Hair follicle dermal papilla cell (primary cell): ENCODE measurements around the gene SUN2. TPM values are rescaled to one million over a fixed set of nuclear protein-coding genes. Genes with fewer than 3 reads are reported as not detected.

Experiments used
- small RNA-seq: library from RNA; depleted of rRNA; stranded (forward); fragments of <200 nt; gene quantifications from one replicate; pipeline ENCODE3, GENCODE V24; 2012
- total RNA-seq: library from RNA; depleted of rRNA; stranded (reverse); fragments of >200 nt; gene quantifications from 2 replicates; pipeline ENCODE4 v1.2.3, GENCODE V29; 2012

Gene SUN2, protein sequence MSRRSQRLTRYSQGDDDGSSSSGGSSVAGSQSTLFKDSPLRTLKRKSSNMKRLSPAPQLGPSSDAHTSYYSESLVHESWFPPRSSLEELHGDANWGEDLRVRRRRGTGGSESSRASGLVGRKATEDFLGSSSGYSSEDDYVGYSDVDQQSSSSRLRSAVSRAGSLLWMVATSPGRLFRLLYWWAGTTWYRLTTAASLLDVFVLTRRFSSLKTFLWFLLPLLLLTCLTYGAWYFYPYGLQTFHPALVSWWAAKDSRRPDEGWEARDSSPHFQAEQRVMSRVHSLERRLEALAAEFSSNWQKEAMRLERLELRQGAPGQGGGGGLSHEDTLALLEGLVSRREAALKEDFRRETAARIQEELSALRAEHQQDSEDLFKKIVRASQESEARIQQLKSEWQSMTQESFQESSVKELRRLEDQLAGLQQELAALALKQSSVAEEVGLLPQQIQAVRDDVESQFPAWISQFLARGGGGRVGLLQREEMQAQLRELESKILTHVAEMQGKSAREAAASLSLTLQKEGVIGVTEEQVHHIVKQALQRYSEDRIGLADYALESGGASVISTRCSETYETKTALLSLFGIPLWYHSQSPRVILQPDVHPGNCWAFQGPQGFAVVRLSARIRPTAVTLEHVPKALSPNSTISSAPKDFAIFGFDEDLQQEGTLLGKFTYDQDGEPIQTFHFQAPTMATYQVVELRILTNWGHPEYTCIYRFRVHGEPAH
- 82.9 and 94.1 TPM in 2 replicates for total RNA-seq

DNA sequence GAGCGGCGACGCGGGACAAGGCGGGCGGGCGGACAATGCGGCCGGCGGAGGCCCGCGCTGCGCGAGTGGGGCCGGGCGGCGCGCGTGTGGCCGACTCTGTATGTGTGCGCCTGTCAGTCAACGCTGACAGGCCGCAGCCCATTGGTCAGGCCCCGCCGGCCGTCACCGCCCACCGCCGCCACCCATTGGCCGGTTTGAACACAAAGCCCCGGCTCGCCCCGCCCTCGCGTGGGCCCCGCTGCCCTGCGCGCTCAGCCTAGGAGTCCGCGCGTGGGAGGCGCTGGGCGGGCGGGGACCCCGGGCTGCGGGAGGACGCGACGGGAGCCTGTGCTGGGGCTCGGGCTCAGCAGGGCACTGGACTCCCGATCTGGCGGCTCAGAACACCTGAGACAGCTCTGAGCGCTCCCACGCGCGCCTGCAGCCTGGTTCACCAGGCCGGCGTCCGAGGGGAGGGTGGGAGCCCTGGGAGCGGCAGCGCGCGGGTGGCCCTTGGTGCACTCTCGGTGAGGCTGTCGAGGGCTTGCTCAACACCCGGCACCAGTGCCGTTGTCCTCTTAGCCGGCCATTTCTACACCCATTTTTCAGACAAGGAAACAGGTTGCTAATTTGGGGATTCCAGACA lies at the start of gene SUN2:
SUN2 (minus strand) TSS at position 88 of the 622 bp plus-strand sequence. CDS start 3,370 bp downstream, outside the sequence.

DNA sequence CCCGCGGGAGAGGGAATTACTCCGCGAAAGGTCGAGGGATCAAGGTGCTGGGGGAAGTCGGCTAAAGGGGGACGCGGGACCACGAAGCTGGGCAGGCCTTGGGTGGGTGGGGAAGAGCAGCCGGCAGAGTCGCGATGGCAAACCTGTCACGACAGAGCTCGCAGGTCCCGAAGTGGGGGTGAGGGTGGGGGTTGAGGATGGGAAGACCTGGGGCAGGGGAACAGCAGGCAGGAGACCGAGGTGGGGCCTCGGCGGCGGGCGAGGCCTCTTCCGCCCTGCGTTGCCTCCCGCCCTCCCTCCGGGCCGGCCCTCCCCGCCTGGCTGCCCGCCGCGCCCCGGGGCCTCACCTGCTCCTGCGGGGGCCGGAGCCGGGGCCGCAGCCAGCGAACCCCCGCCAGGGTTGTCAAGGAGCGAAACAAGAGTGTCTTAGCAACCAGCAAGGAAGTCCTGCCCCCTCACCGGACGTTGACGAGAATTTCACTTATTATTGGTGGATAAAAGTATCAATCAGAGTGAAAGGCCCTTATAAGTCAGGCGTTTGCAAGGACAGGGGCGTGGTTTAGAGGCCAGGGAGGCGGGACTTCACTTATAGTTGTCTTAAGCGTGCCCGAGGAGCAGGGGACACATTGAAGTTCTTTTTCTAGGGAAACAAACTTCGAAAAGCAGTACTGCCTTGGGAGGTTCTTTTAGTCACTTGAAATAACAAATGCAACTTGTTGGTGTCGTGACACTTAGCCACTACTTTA lies 38.1 kb upstream of the SUN2 start, which contains the start of gene DNAL4:
DNAL4 (minus strand) TSS at position 423 of the 746 bp plus-strand sequence. CDS start 11,412 bp downstream, outside the sequence.

DNA sequence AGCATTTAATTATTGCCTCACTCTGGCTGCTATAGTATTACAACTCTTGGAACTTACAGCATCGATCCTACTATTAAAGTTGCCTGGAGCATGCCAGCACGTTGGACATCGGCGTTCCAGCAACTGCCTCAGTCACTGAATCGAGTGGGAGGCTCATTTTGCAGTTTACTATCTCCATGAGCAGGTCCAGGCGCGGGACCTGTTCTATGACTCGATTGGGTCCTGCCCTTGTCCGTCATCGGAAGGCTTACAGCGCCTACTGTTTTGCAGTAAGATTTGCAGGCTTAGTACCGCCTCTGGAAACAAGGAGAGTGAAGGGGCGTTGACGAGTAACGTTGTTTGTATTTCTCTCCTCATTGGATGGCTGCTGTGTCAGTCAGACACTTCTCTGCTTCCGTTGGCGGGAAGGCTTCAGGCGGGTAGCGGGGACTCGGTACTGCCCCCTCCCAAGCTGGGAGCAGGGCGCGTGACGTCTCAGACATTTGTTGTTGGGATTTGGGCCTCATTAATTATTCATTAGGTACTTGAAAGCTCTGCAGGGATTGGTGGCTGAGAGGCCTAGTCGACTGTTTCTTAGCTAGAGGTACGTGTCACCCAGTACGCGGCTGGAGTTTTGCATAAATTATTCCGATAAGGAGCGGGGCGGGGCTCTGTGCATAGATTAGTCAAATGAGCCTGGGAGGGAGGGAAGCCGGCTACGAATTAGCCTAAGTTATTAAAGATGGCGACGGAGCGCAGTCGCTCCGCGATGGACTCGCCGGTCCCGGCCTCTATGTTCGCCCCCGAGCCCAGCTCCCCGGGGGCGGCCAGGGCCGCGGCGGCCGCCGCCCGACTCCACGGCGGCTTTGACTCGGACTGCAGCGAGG lies 50.3 kb downstream of the SUN2 start, which contains the start of gene GTPBP1:
GTPBP1 (plus strand) TSS at position 710 of the 866 bp plus-strand sequence; CDS start at position 722, 12 bp downstream.

DNA sequence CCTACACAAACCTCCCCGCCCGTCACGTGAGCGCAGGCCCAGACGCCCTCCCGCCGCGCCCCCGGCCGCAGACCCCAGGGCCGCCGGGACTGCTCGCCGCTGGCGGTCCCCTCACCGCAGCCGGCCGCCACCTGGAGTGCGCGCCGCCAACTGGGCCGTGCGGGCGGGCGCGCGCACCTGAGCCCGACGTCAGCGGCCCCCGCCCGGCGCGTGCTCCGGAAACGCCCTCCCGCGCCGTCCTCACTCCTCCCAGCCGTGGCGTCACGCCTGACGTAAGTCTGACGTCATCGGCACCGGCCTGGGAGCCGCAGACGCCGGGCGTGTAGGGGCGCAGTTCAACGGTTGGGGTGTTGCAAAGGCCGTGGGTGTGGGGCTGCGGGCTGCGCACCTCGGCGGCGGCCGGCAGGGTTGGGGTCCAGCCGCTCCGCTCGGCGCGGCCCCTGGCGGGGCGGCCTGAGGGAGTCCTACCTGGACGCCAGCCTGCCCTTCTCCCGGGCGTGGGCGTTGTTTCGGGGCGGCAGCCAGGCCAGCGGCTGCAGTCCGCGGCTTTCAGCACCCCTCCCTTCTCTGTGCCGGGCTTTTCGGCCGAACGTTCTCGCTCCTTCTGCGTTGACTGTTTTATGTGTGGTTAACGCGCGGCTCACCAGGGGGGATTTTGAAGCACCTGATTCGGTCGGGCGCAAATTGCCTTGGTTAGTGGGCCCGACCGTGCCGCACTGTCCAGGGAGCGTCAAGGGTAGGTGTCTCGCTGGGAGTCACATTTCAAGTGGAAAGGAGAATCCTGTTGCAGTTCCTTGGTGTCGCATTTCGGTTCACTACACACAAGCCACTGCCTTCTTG lies 54.8 kb downstream of the SUN2 start, which contains the start of gene JOSD1:
JOSD1 (minus strand) TSS at position 155 of the 840 bp plus-strand sequence. CDS start 956 bp downstream, outside the sequence.

Small RNA genes lying within 50 kb of the gene (small RNA-seq; reads per million reads assigned to genes)
- not detected for gene AL021707.8

Other genes starting within 250 kb of the SUN2 start
- gene DDX17, start 249.7 kb downstream of the SUN2 start, total RNA-seq, result 574 and 711 TPM in 2 replicates
- 5.2 and 7.2 TPM in 2 replicates for gene DMC1, start 185.8 kb downstream of the SUN2 start, total RNA-seq
- gene FAM227A, start 99.6 kb downstream of the SUN2 start, total RNA-seq, result 1.9 and 2.3 TPM in 2 replicates
- gene CBY1, start 99.4 kb downstream of the SUN2 start, total RNA-seq, result 12.5 and 13.0 TPM in 2 replicates
- 40.2 and 44.9 TPM in 2 replicates for gene TOMM22, start 74.0 kb downstream of the SUN2 start, total RNA-seq
- gene JOSD1, start 55.1 kb downstream of the SUN2 start, total RNA-seq, result 66.1 and 72.2 TPM in 2 replicates
- 41.9 and 51.8 TPM in 2 replicates for gene GTPBP1, start 50.1 kb downstream of the SUN2 start, total RNA-seq
- gene DNAL4, start 38.1 kb upstream of the SUN2 start, total RNA-seq, result 18.5 and 18.6 TPM in 2 replicates
- 1.5 and 1.6 TPM in 2 replicates for gene NPTXR, start 88.0 kb upstream of the SUN2 start, total RNA-seq
- 76.0 and 87.9 TPM in 2 replicates for gene CBX6, start 116.2 kb upstream of the SUN2 start, total RNA-seq
- gene APOBEC3A, start 201.6 kb upstream of the SUN2 start, total RNA-seq, result not detected in 2 replicates
- gene APOBEC3B, start 226.3 kb upstream of the SUN2 start, total RNA-seq, result 0.49 and 1.8 TPM in 2 replicates